ENCODE data around the gene TNFRSF25. TPM values are rescaled to one million over a fixed set of nuclear protein-coding genes. Genes with fewer than 3 reads are reported as not detected.

The TNFRSF25 gene
- total RNA-seq, 4 donors from 2014 or later = 31.0 to 88.4 (median 61.5) TPM

DNA sequence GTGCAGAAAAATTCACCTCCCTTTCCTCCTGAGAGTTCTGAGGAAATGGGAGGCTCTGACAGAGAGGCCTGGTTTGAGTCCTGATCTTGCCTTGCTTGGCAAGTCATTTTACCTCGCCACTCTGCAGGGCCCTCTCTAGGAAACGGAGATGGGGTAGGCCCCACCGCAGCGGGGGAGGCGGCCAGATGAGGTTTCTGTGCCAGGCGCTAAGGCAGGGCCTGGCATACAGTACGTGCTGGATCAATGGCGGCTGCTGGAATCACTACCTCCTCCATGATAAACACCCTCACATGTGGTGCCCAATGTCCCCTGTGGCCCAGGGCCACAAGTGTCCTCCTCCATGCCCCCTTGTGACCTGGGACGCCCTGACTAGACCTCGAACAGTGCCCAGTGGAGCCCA, 26.0 kb upstream of the TNFRSF25 start:
- Histone ChIP-seq H3K27ac (no peak overlapping the region), H3K4me1 (peaks cover 0 to 32% (median 5%) of the 10 kb centered on the region in 4 donors), H3K36me3 (no peaks in the 10 kb centered on the region), H3K4me3 (no peak overlapping the region), H3K9me3 (no peaks in the 10 kb centered on the region), H3K27me3 (no peaks in the 10 kb centered on the region)
- no peak for DNase-seq
- no peak for TF ChIP-seq POLR2A (IDR thresholded peaks at IDR 0.05)
- TF ChIP-seq, protein P1, sequence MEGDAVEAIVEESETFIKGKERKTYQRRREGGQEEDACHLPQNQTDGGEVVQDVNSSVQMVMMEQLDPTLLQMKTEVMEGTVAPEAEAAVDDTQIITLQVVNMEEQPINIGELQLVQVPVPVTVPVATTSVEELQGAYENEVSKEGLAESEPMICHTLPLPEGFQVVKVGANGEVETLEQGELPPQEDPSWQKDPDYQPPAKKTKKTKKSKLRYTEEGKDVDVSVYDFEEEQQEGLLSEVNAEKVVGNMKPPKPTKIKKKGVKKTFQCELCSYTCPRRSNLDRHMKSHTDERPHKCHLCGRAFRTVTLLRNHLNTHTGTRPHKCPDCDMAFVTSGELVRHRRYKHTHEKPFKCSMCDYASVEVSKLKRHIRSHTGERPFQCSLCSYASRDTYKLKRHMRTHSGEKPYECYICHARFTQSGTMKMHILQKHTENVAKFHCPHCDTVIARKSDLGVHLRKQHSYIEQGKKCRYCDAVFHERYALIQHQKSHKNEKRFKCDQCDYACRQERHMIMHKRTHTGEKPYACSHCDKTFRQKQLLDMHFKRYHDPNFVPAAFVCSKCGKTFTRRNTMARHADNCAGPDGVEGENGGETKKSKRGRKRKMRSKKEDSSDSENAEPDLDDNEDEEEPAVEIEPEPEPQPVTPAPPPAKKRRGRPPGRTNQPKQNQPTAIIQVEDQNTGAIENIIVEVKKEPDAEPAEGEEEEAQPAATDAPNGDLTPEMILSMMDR (IDR thresholded peaks at IDR 0.05) = no peak

DNA sequence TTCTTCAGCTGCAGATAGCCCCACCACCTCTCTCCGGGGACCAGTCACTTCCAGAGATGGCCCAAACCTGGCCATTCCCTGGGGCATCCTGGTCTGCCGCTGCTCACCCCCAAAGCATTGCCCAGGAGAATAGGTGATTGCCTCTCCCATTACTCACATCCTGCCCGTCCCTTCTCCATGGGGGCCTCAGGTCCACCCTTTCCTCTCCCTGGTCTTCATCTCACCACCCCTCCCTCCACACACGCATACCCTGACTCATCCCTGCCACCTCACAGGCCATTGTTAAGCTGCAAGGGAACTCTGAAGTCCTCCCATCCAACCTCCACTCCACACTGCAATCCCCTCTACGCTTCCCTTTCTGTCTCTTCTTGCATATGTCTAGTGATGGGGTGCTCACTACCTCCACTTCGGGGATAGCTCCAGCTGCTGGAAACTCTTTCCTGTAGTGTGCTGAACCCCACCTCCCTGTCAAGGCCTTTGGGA, 25.5 kb upstream of the TNFRSF25 start, which contains the start of gene PLEKHG5:
Gene PLEKHG5 (minus strand): TSS at position 188 of the 483 bp plus-strand sequence. CDS start 14,096 bp downstream, outside the sequence.
- Histone ChIP-seq H3K27ac (peak within 1 kb of the TSS; percentile 67 to 75 (median 70)), H3K4me3 (peak within 1 kb of the TSS; percentile 61 to 69 (median 65)), H3K36me3 (no peaks in the 10 kb centered on the region), H3K9me3 (no peaks in the 10 kb centered on the region), H3K27me3 (no peaks in the 10 kb centered on the region), H3K4me1 (peaks cover 0 to 30% (median 5%) of the 10 kb centered on the region in 4 donors)
- TF ChIP-seq, protein P1 (IDR thresholded peaks at IDR 0.05) = no peak
- TF ChIP-seq POLR2A (IDR thresholded peaks at IDR 0.05) = no peak
- DNase-seq = no peak

DNA sequence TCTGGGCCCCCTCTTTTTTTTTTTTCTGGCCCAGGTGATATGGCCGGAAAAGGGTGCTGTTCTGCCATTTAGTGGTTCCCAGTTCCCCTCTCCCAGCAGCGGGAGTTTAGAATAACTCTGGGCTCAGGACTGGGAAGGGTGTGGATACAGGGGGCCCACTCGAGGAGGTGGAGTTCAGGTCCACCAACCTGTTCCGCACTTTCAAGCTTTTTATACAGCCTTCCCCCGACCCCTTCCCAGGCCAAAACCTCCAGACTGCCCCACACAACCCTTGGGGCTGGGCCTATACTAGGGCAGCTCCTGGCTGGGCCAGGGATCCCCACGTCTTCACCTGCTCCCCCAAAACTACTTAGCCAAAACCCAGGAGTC, 25.1 kb upstream of the TNFRSF25 start:
- H3K27me3 ChIP-seq = peaks cover 0 to 2% of the 10 kb centered on the region in 2 donors
- no peak for DNase-seq
- H3K36me3 ChIP-seq = no peaks in the 10 kb centered on the region
- H3K9me3 ChIP-seq = no peaks in the 10 kb centered on the region
- H3K27ac ChIP-seq = peak overlapping the region; percentile 20 to 73 (median 68)
- peaks cover 0 to 34% (median 5%) of the 10 kb centered on the region in 4 donors for H3K4me1 ChIP-seq
- H3K4me3 ChIP-seq = peak overlapping the region; percentile 61 to 69 (median 65)
- TF ChIP-seq POLR2A (IDR thresholded peaks at IDR 0.05) = no peak
- TF ChIP-seq, protein P1 (IDR thresholded peaks at IDR 0.05) = no peak

DNA sequence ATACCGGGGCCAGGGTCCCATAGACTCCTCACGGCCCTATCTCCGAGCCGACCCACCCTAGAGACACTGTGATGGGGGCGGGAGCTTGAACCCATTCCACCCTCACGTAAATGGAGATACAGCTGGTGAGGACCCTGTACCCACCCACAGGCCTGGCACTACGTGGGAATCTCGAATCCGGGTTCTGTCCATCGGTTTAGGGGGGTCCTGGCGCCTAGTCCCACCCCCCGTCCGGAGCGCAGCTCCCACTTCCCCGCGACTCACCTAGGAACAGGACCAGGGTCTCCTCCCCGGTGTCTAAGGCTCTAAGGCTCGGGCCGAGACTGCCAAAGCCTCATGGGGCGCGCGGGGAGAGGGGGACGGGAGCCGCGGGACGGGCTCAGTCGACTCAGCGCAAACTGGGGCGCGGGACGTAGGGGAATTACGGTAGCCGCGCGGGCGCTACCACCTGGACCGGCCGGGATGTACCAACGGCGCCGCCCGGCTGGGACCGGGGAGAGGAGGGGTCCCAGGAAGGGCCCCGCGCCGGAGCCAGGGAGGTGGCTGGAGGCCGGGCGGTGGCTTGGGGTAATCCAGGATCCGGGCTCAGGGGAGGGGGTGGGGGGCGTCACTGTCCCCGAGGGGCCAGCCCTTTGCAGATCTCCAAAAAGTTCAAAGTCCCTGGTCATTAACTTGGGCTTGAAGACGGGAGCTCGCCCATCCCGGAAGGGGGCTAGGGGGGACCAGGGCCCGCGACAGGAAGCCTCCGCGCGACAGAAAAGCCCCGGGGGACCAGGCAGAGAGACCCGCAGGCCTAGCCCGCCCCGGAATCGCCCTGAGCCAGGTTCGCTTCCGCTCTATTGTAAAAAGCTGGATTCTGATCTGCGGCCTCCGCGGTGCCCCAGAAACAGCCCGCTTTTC, 24.5 kb upstream of the TNFRSF25 start:
- Histone ChIP-seq H3K4me1 (peaks cover 0 to 41% (median 8%) of the 10 kb centered on the region in 4 donors), H3K36me3 (no peaks in the 10 kb centered on the region), H3K4me3 (peak overlapping the region; percentile 61 to 69 (median 65)), H3K27me3 (peaks cover 0 to 8% of the 10 kb centered on the region in 2 donors), H3K9me3 (no peaks in the 10 kb centered on the region), H3K27ac (peak overlapping the region; percentile 67 to 75 (median 70))
- DNase-seq = peak; percentile 50 to 86 (median 82)
- peak; percentile 19 to 45 for TF ChIP-seq POLR2A (IDR thresholded peaks at IDR 0.05)
- TF ChIP-seq, protein P1 (IDR thresholded peaks at IDR 0.05) = no peak

DNA sequence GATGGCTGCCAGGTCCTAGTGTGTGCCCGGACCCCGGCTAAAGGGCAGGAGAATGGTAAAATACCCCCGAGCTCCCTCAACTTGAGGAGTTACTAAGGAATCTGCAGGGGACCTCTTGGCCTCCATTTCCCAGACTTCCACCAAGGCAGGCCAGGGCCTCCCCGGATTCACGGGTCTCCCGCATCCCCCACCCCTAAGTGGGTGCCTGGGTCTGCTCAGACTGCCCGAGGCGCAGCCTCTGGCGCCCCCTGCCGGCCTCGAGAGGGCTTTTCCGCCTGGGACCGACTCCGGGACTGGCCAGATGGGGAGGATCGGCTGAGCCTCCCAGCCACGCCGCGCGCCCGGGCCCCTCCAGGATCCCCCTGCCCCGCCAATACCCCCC, 23.8 kb upstream of the TNFRSF25 start:
- Histone ChIP-seq H3K36me3 (no peaks in the 10 kb centered on the region), H3K27me3 (peaks cover 0 to 15% of the 10 kb centered on the region in 2 donors), H3K4me1 (peaks cover 0 to 47% (median 13%) of the 10 kb centered on the region in 4 donors), H3K27ac (peak overlapping the region in 3 of 4 donors; percentile 68 to 75 (median 73)), H3K9me3 (no peaks in the 10 kb centered on the region), H3K4me3 (peak overlapping the region; percentile 61 to 69 (median 65))
- DNase-seq = peak; percentile 46 to 87 (median 81)
- no peak for TF ChIP-seq POLR2A (IDR thresholded peaks at IDR 0.05)
- TF ChIP-seq, protein P1 (IDR thresholded peaks at IDR 0.05) = peak; percentile 58 to 96 (median 87)
